NCI-H524 (cell line): ENCODE results near the gene DNTT.

ENCODE experiments used
- DNase-seq, 2 experiments: peaks; one replicate each; lab custom pipeline; 2025; lab: John Stamatoyannopoulos, UW

The DNTT gene

GRCh38 chr10:96342402-96342801 is 38.2 kb downstream of the DNTT start:
- no peak for DNase-seq

- DNase-seq = no peak
Measured at GRCh38 chr10:96344178-96344577, 39.9 kb downstream of the DNTT start.

GRCh38 chr10:96345222-96345621 is 41.0 kb downstream of the DNTT start:
- DNase-seq = no peak

- no peak for DNase-seq
Measured at GRCh38 chr10:96346295-96346694, 42.1 kb downstream of the DNTT start.

GRCh38 chr10:96352027-96352426 is 47.8 kb downstream of the DNTT start:
- DNase-seq = no peak

GRCh38 chr10:96352582-96352981 is 48.3 kb downstream of the DNTT start:
- no peak for DNase-seq

- no peak for DNase-seq
Measured at GRCh38 chr10:96357038-96357620, 52.9 kb downstream of the DNTT start.

- no peak for DNase-seq
Measured at GRCh38 chr10:96358851-96359540, 54.8 kb downstream of the DNTT start, which contains the start of gene OPALIN. Gene OPALIN (minus strand): TSS chr10:96359002. CDS start chr10:96358896, 106 bp downstream.

- no peak for DNase-seq
Measured at GRCh38 chr10:96359616-96360015, 55.4 kb downstream of the DNTT start.

- no peak for DNase-seq
Measured at GRCh38 chr10:96360331-96360730, 56.1 kb downstream of the DNTT start.

GRCh38 chr10:96360766-96361165 is 56.5 kb downstream of the DNTT start:
- DNase-seq = no peak

GRCh38 chr10:96365571-96365970 is 61.3 kb downstream of the DNTT start:
- DNase-seq = no peak

- DNase-seq = no peak
Measured at GRCh38 chr10:96366508-96366907, 62.3 kb downstream of the DNTT start.

GRCh38 chr10:96367470-96367869 is 63.2 kb downstream of the DNTT start:
- DNase-seq = no peak

GRCh38 chr10:96368971-96369370 is 64.7 kb downstream of the DNTT start:
- DNase-seq = no peak

GRCh38 chr10:96369890-96370583 is 65.8 kb downstream of the DNTT start:
- no peak for DNase-seq

GRCh38 chr10:96370584-96371157 is 66.4 kb downstream of the DNTT start:
- DNase-seq = peak in 1 of 2 experiments; percentile 21

GRCh38 chr10:96371356-96371755 is 67.1 kb downstream of the DNTT start:
- no peak for DNase-seq

GRCh38 chr10:96374004-96374403 is 69.8 kb downstream of the DNTT start:
- DNase-seq = no peak

- peak in 1 of 2 experiments; percentile 6 for DNase-seq
Measured at GRCh38 chr10:96374639-96374984, 70.4 kb downstream of the DNTT start.

- peak; percentile 40 to 81 for DNase-seq
Measured at GRCh38 chr10:96374985-96375830, 71.0 kb downstream of the DNTT start.

- DNase-seq = no peak
Measured at GRCh38 chr10:96376483-96376882, 72.2 kb downstream of the DNTT start.
